HCT116 (cell line): ENCODE measurements around the gene CTBP2.

Source experiments
- POLR2AphosphoS5 ChIP-seq: IDR thresholded peaks from 2 replicates; pipeline ENCODE4 v1.6.1; 2011; ENCODE audit warnings: mild to moderate bottlenecking, low read depth, low read length, moderate library complexity
- TF ChIP-seq, protein P1 (sequence below), 3 experiments: fragments of 200-600 bp in 1 of 3; sonication (generic) in 1 of 3; IDR thresholded peaks in 2 of 3; conservative IDR thresholded peaks in 1 of 3; 2 replicates each; pipeline ENCODE4 v1.5.1; 2012 to 2017; ENCODE audit warnings: low read depth in 2 of 3, low read length in 2 of 3, antibody characterized with exemption in 1 of 3, borderline replicate concordance in 1 of 3, control low read depth in 1 of 3, mild to moderate bottlenecking in 1 of 3, mixed read lengths in 1 of 3, mixed run types in 1 of 3, moderate library complexity in 1 of 3; ENCODE audit not compliant: insufficient read depth in 1 of 3

DNA sequence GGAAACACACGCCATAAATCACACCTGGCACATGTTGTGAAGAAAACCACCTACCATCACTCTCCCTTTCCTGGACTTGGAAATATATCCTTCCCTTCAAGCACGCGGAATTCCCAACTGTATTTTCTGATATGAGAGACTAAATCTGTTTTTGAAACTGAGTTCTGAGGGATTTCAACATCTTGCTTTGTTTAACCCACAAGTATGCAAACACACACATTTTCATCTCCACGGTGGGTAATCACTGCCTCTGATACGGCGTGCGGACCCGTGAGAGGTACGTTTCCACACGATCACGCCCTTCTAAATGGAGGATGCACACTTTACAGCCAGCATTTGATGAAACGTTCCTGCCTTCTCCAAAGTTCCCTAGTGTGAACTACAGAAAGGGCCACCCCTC, 135.0 kb downstream of the CTBP2 start:
- TF ChIP-seq, protein P1, sequence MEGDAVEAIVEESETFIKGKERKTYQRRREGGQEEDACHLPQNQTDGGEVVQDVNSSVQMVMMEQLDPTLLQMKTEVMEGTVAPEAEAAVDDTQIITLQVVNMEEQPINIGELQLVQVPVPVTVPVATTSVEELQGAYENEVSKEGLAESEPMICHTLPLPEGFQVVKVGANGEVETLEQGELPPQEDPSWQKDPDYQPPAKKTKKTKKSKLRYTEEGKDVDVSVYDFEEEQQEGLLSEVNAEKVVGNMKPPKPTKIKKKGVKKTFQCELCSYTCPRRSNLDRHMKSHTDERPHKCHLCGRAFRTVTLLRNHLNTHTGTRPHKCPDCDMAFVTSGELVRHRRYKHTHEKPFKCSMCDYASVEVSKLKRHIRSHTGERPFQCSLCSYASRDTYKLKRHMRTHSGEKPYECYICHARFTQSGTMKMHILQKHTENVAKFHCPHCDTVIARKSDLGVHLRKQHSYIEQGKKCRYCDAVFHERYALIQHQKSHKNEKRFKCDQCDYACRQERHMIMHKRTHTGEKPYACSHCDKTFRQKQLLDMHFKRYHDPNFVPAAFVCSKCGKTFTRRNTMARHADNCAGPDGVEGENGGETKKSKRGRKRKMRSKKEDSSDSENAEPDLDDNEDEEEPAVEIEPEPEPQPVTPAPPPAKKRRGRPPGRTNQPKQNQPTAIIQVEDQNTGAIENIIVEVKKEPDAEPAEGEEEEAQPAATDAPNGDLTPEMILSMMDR (IDR thresholded peaks at IDR 0.05 in 2 of 3, conservative IDR thresholded peaks at IDR 0.05 in 1 of 3; ENCODE audit: borderline replicate concordance in 1 of 3, insufficient read depth in 1 of 3, low read depth in 2 of 3, low read length in 2 of 3), result no peak
- TF ChIP-seq POLR2AphosphoS5, result no peak
